HuH-7 (cell line): Measurements from ENCODE around the gene CGB5.
A peak's percentile ranks its signal among the peaks of the same experiment; 100 is the strongest.
"Not testable (repeated sequence)": the region's sequence is repeated elsewhere in the genome, so short reads cannot be mapped to it uniquely, and the experiment has no call there.

Experiments
- DNase-seq: peaks from one replicate; pipeline ENCODE4 v3.0.0; 2011; ENCODE audit warnings: low spot score

The CGB5 gene

GRCh38 chr19:49043548-49043947 is at the start of gene CGB5:
Gene CGB5, plus strand, starts transcription at chr19:49043848. Its CDS starts 362 bp downstream, at chr19:49044210.
- not testable (repeated sequence) for DNase-seq

DNA sequence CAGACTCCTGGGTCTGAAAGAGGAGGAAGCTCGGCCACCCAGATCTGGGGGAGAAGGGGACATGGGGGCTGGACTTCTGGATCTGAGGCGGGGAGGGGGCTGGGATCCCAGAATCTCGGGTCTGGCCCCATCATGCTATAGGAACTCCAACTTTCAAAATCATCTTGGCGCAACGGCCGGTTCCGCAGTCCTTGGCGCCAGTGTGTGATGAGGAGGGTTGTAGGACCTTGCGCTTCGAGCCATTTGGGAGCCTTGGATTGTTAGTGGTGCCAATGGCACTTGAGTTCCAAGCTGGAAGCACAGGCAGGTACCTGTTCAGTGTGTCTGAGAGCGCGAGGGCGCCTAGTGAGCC is 49.6 kb upstream of the CGB5 start:
- no peak for DNase-seq

GRCh38 chr19:48997972-48998371 is 45.7 kb upstream of the CGB5 start:
- peak; percentile 83 for DNase-seq

- DNase-seq = peak; percentile 85
These were observed 43.9 kb upstream of the CGB5 start for GRCh38 chr19:48999481-49000325.

- DNase-seq = no peak
These were observed 39.5 kb upstream of the CGB5 start for GRCh38 chr19:49004133-49004532.

DNA sequence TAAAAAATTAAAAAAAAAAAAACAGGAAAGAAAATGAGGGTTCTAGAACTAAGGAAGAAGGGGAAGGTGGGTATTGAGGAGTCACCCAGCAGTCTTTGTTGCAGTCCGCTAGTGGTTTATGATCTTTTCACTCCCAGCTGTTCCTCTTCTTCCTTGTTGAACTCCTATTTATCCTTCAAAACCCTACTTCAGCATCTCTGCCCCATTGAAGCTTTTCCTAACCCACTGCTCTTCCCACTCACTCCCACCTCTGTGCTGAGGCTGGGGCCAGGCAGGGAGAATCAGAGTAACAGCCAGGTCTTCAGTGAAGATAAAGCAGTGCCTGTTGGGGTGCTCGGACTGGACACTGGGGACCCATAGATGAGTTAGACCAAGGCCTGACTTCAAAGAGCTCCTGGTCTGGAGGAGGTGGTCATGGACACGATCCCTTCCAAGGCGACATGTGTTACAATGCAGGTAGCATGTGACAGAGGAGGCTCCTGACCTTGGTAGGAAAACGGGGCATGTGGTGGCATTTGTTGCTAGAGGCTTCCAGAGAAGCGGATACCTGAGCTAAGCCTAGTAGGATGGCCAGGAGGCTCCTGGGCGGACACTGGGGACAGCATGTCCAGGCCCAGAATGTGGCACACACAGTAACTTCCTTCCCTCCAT is 38.6 kb upstream of the CGB5 start:
- no peak for DNase-seq

DNA sequence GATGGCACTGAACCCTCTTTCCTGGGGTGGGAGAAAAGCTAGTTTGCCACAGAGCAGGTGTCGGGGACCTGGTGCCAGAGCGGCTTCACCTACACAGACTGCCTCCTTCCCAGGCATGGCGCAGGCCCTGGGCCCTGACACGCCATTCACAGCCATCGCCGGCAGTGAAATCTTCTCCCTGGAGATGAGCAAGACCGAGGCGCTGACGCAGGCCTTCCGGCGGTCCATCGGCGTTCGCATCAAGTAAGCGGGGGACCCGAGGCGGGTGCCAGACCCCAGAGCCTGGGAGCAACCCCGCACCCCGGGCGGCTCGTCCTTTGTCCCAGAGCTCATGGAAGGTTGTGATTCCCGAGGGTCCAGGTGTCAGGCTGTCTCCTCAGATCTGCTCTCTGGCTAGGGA is 36.7 kb upstream of the CGB5 start:
- DNase-seq = no peak

GRCh38 chr19:49009828-49010227 is 33.8 kb upstream of the CGB5 start:
- DNase-seq = no peak

DNA sequence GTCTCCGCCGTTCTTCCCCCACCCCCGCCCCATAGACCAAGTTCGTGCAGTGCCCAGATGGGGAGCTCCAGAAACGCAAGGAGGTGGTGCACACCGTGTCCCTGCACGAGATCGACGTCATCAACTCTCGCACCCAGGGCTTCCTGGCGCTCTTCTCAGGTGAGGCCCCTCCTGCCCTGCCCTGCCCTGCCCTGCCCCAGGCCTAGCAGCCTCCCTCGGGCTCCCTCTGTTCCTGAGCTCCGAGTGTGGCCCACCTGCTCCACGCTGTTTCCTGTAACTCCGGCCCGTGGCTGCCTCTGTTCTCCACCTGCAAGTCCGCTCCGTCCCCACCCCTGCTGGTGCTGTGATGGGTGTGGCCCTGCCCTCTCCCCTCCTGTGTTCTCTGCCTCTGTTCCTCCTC is 33.2 kb upstream of the CGB5 start:
- no peak for DNase-seq

DNA sequence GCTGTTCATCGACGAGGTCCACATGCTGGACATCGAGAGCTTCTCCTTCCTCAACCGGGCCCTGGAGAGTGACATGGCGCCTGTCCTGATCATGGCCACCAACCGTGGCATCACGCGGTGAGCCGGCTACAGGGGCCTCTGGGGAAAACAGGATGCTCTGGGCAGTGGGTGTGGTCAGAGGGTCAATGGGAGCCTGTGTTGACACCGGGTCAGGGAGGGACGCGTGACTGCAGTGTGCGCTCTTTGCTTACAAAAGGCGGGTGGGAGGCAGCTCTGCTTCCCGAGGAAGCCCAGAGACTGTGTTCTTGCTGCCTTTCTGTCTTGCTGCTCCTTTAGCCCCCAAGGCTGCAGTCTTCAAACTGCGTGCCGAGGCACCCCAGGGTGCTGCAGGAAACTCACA is 32.5 kb upstream of the CGB5 start:
- no peak for DNase-seq

GRCh38 chr19:49014123-49014869 is 29.4 kb upstream of the CGB5 start:
- no peak for DNase-seq

GRCh38 chr19:49014870-49015255 is 28.8 kb upstream of the CGB5 start:
- no peak for DNase-seq

DNA sequence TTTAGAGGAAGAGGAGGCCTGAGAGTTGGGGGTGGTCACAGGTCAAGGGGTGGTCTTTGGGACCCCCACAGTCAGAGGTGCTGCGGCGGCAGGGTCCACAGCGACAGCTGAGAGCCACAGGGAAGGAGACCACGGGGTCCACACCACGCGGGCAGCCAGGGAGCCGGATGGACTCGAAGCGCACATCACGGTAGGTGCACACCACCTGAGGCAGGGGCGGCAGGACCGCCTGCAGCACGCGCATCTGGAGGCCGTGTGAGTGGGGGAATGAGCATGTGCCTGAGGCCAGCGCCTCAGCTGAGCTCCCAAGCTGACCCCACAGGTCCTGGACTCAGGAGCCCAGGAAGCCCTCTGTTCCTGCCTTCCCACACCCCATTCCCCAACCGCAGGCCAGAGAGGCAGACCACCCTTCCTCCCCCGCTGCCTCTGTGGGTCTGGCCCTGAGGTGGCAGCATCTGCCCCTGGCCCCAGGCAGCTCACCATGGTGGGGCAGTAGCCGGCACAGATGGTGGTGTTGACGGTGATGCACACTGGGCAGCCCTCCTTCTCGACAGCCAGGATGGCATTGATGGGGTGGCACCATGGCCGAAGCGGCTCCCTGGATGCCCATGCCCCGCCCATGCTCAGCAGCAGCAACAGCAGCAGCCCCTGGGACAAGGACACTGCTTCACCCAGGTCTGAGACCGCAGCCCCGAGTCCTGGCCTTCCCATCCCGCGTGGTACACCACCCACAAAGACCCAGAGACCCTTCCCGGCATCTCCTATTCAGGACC is 27.4 kb upstream of the CGB5 start:
- no peak for DNase-seq

- DNase-seq = no peak
These were observed 26.5 kb upstream of the CGB5 start, which contains the start of gene LHB for GRCh38 chr19:49017041-49017665. Gene LHB, minus strand, starts transcription at chr19:49017091. Its CDS starts 10 bp downstream, at chr19:49017081.

- peak; percentile 86 for DNase-seq
These were observed 25.8 kb upstream of the CGB5 start for GRCh38 chr19:49017666-49018351.

DNA sequence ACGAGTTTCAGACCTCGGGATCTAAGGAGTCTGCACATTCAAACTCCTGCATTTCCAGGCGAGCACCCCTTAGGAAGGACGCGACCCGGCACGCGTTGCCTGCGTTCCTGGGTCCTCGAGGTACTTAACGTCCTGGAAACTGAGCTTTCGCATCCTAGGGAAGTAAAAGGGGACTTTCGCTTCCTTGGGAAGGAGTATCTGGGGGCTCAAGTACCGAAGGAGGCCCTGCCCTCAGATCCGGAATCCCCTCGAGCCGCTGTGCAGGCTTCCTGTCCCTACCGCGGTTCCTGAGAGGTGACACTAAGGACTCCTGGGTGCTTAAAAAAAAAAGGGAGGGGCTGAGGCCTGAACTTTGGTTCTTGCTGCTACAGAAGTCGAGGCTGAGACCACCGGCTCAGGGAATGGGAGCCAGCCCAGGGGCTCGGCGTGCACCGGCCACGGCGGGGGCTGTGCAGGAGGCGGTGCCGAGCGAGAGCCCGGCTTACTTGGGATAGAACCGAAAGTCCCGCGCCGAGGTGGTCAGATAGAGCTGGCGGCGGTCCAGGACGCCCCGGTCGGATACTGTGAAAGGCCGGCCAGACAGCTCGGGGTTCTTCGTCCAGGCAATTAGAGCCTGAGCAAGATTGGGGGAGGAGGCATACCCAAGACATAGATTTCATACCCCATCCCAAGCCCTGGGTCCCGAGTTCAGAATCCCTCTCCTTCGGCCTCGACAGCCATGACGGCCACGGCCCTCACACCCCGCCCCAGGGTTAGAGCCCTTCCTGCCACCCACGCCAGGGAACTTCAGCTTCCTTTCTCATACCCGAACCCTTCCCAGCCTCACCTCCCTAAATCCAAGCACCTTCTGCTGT is 25.0 kb upstream of the CGB5 start:
- not testable (repeated sequence) for DNase-seq

DNA sequence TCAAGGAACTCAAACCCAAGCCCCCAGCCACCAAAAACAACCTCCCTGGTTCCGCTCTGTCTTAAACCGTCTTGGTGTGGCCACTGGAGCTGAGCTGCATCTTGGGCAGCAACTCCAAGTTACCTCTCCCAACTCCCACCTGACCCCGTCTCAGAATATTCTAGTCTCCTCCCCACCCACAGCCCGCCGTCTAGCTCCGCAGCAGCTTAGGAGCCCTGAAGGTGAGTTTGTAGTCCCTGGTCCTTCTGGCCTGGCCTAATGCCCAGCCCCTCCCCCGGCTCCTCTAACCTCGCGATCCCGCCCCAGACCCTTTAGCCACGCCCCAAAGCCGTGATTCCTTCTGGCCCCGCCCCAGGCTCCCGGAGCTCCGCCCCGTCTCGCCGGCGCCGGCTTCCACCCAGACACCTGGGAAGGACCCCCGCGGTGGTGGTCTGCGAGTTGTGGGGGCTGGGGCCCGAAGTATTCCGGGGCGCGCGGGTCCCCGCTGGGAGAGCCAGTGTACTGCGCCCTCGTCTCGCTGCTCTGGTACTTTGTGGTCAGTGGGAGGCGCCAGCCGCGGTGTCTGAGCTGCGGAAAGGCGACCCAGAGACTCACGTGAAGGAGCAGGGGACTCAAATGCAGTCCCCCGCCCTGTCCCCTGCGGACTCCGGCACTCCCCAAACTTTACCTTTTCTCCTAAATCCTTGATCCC is 24.3 kb upstream of the CGB5 start:
- peak; percentile 94 for DNase-seq

DNA sequence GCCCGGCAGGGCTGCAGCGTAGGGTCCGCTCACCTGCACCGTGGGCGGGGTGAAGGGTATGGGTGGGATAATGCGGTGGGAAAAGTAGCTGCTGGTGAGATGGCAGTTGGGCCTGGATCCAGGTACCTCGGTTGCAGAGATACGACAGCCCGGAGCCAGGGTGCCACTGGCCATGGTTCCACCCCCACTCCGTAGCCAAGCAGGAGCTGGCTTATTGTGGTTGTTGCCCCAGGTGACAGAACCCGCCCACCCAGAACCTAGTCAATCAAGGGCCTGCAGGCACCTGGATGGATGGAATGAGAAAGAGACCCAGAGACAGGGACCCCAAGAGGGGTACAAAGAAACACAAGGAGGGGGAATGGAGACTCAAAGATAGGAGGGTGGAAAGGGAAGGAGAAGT is 23.3 kb upstream of the CGB5 start:
- DNase-seq = no peak
